ENCODE data around the gene TMCC3. TPM values are rescaled to one million over a fixed set of nuclear protein-coding genes. Genes with fewer than 3 reads are reported as not detected.
"Not testable (repeated sequence)": the region's sequence is repeated elsewhere in the genome, so short reads cannot be mapped to it uniquely, and the experiment has no call there.

TMCC3 gene, protein sequence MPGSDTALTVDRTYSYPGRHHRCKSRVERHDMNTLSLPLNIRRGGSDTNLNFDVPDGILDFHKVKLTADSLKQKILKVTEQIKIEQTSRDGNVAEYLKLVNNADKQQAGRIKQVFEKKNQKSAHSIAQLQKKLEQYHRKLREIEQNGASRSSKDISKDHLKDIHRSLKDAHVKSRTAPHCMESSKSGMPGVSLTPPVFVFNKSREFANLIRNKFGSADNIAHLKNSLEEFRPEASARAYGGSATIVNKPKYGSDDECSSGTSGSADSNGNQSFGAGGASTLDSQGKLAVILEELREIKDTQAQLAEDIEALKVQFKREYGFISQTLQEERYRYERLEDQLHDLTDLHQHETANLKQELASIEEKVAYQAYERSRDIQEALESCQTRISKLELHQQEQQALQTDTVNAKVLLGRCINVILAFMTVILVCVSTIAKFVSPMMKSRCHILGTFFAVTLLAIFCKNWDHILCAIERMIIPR
- total RNA-seq = 10.1 to 11.7 TPM (median 11.5 TPM) in 3 replicates

DNA sequence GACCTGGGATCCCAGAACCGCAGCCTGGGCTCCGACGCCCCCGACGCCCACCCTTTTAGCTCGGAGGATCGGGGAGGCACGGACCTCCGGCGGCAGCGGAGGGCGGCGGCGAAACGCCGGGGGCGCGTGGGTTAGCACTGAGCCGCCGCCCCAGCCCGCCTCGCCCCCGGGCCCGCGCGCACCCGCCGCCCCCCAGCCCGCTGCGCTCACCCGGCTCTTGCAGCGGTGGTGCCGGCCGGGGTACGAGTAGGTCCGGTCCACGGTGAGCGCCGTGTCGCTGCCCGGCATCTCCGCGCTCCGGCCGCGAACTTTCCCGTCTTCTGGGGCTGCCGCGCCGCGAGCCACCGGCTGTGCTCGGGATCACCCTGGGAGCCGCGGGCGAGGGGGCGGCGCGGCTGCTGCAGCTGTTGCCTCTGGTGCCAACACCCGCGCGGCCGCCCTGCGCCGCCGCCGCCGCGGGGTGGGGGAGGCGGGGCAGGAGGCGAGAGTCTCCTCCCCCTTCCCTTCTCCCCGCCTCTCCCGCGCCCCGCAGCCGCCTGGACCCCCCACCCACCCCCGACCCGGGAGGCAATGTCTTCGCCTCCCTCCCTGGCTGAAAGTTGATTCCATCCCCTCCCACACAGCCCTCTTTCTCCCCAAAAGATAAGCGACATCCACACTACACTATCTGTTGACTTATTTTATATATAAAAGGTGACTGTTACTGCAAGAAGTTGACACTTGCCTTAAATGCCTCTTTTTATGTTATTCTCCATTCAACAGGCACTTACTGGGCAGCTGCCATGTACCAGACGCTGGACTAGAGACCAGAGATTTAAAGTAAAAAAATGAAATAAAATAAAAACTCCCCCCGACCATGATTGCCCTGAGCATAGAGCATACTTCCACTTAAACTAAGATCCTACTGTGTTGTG lies at the start of gene TMCC3:
Gene TMCC3, minus strand, starts transcription at position 415 of the 914 bp plus-strand sequence. Its CDS starts 127 bp downstream, at position 288.
- TF ChIP-seq, protein P1, sequence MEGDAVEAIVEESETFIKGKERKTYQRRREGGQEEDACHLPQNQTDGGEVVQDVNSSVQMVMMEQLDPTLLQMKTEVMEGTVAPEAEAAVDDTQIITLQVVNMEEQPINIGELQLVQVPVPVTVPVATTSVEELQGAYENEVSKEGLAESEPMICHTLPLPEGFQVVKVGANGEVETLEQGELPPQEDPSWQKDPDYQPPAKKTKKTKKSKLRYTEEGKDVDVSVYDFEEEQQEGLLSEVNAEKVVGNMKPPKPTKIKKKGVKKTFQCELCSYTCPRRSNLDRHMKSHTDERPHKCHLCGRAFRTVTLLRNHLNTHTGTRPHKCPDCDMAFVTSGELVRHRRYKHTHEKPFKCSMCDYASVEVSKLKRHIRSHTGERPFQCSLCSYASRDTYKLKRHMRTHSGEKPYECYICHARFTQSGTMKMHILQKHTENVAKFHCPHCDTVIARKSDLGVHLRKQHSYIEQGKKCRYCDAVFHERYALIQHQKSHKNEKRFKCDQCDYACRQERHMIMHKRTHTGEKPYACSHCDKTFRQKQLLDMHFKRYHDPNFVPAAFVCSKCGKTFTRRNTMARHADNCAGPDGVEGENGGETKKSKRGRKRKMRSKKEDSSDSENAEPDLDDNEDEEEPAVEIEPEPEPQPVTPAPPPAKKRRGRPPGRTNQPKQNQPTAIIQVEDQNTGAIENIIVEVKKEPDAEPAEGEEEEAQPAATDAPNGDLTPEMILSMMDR (IDR thresholded peaks at IDR 0.05; ENCODE audit: unreplicated experiment) = no peak
- peak; percentile 41 to 50 for DNase-seq (ENCODE audit: low spot score in 2 of 2, unreplicated experiment in 2 of 2)
- H3K36me3 Mint-ChIP-seq = no peaks in the 10 kb centered on the region
- no peaks in the 10 kb centered on the region for H3K9me3 Mint-ChIP-seq
- peak within 1 kb of the TSS; percentile 85 for H3K4me3 Mint-ChIP-seq
- H3K27ac Mint-ChIP-seq = peak within 1 kb of the TSS; percentile 66
- peaks cover 19% of the 10 kb centered on the region for H3K27me3 Mint-ChIP-seq (ENCODE audit: low read depth)
- H3K4me1 Mint-ChIP-seq = peaks cover 19% of the 10 kb centered on the region

DNA sequence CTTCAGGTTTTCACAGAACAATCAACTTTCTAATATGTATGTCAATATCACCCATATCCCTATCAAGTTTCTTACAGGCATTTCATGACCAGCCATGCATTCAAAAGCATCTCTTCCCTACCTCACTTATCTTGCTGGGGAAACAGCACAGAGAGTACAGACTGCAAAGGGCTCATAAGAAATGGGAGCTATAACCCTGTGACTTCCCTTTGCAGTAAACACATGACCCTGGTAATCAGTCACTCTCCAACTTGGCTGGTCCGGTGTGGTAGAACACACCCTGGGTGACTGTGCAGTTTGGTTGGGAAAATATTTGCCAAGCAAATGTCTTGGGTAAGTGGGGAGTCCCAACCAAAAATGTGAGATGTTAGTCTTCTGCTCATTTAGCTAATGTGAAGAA lies 49.4 kb upstream of the TMCC3 start:
- Mint-ChIP-seq H3K4me3 (no peak overlapping the region), H3K36me3 (no peaks in the 10 kb centered on the region), H3K9me3 (peaks cover 15% of the 10 kb centered on the region), H3K27ac (no peak overlapping the region), H3K27me3 (ENCODE audit: low read depth) (no peaks in the 10 kb centered on the region), H3K4me1 (peaks cover 8% of the 10 kb centered on the region)
- DNase-seq (ENCODE audit: low spot score in 2 of 2, unreplicated experiment in 2 of 2) = no peak
- TF ChIP-seq, protein P1 (IDR thresholded peaks at IDR 0.05; ENCODE audit: unreplicated experiment) = no peak

DNA sequence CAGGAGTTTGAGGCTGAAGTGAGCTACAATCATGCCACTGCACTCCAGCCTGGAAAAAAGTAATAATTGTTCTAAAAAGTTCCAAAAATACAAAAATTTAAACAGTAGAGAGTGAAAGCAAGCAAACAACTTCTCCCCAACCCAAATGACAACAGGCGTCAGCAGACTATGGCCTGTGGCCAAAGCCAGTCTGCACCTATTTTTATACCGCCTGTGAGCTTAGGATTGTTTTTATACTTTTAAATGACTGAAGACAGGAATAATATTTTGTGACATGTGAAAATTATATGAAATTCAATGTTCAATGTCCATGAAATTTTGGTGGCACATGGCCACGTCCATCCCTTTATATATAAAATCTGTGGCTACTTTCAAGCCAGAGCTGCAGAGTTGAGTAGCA lies 48.2 kb upstream of the TMCC3 start:
- H3K4me3 Mint-ChIP-seq = no peak overlapping the region
- TF ChIP-seq, protein P1 (IDR thresholded peaks at IDR 0.05; ENCODE audit: unreplicated experiment) = no peak
- peaks cover under 1% of the 10 kb centered on the region for H3K4me1 Mint-ChIP-seq
- H3K9me3 Mint-ChIP-seq = peaks cover 15% of the 10 kb centered on the region
- no peaks in the 10 kb centered on the region for H3K27me3 Mint-ChIP-seq (ENCODE audit: low read depth)
- no peak for DNase-seq (ENCODE audit: low spot score in 2 of 2, unreplicated experiment in 2 of 2)
- no peak overlapping the region for H3K27ac Mint-ChIP-seq
- no peaks in the 10 kb centered on the region for H3K36me3 Mint-ChIP-seq

DNA sequence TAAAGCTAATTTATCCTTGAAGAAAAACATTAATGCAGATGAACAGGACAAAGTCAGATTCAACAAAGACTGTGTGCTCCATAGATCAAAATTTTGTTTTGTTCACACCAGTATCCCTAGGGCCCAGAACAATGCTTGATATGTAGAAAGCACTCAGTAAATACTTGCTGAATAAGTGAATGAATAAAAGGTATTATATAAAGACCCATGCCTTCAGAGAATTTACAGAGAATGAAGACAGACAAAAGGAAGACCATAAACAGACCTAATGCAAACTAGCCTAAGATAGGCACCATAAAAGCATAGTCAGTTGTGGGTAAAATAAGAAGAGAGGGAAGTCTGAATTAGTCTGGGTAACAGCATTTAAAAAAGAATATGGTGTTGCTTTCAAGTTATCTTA lies 47.3 kb upstream of the TMCC3 start:
- TF ChIP-seq, protein P1 (IDR thresholded peaks at IDR 0.05; ENCODE audit: unreplicated experiment) = no peak
- Mint-ChIP-seq H3K9me3 (peaks cover 15% of the 10 kb centered on the region), H3K4me1 (peaks cover 7% of the 10 kb centered on the region), H3K4me3 (no peak overlapping the region), H3K36me3 (no peaks in the 10 kb centered on the region), H3K27me3 (ENCODE audit: low read depth) (no peaks in the 10 kb centered on the region), H3K27ac (no peak overlapping the region)
- DNase-seq (ENCODE audit: low spot score in 2 of 2, unreplicated experiment in 2 of 2) = no peak

DNA sequence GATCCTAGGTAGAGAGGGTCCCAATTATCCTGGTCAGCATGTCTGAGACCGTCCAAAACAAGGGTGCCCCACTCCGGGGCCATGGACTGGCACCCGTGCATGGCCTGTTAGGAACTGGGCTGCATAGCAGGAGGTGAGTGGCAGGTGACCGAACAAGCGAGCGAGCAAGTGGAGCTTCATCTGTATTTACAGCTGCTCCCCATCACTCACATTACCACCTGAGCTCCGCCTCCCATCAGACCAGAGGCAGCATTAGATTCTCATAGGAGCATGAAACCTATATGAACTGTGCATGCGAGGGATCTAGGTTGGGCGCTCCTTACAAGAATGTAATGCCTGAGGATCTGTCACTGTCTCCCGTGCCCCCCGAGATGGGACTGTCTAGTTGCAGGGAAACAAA lies 44.4 kb upstream of the TMCC3 start:
- Mint-ChIP-seq H3K4me3 (no peak overlapping the region), H3K4me1 (peaks cover 7% of the 10 kb centered on the region), H3K27me3 (ENCODE audit: low read depth) (no peaks in the 10 kb centered on the region), H3K9me3 (peaks cover 13% of the 10 kb centered on the region), H3K36me3 (no peaks in the 10 kb centered on the region), H3K27ac (no peak overlapping the region)
- TF ChIP-seq, protein P1 (IDR thresholded peaks at IDR 0.05; ENCODE audit: unreplicated experiment) = no peak
- DNase-seq (ENCODE audit: low spot score in 2 of 2, unreplicated experiment in 2 of 2) = no peak

DNA sequence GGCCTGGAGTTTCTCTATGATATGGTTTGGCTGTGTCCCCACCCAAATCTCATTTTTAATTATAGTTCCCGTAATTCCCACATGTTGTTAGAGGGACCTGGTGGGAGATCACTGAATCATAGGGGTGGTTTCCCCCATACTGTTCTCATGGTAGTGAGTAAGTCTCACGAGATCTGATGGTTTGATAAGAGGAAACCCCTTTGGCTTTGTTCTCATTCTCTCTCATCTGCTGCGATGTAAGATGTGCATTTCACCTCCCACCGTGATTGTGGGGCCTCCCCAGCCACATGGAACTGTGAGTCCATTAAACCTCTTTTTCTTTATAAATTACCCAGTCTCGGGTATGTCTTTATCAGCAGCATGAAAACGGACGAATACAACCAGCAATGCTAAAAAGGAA lies 42.5 kb upstream of the TMCC3 start:
- not testable (repeated sequence) for H3K36me3 Mint-ChIP-seq; H3K4me1 Mint-ChIP-seq; DNase-seq (ENCODE audit: low spot score in 2 of 2, unreplicated experiment in 2 of 2); H3K27me3 Mint-ChIP-seq (ENCODE audit: low read depth); H3K9me3 Mint-ChIP-seq; H3K4me3 Mint-ChIP-seq
- peak overlapping the region; percentile 28 for H3K27ac Mint-ChIP-seq

Measured in mesothelial cell of epicardium (in vitro differentiated cells).